HEK293 (cell line): ENCODE measurements around the gene RNPEP.

Source experiments
- CTCF ChIA-PET: fragments of 350-600 bp; formaldehyde crosslinking; extraction: SDS; loops from one replicate; lab custom pipeline; 2021; ENCODE audit warnings: antibody characterized with exemption; lab: Yijun Ruan, JAX
- POLR2A ChIA-PET: fragments of 300-600 bp; formaldehyde crosslinking; extraction: SDS; loops from one replicate; lab custom pipeline; 2020; ENCODE audit warnings: antibody characterized with exemption, inconsistent platforms; lab: Yijun Ruan, JAX
- H3K27ac ChIP-seq: fragments of 200-500 bp; sonication (Bioruptor generic); 2 replicates; pipeline ENCODE4 v1.5.1; 2014; ENCODE audit warnings: low read depth, low read length, control low read depth, inconsistent platforms; ENCODE audit errors: extremely low read depth
- H3K36me3 ChIP-seq, 2 experiments: fragments of 200-500 bp in 1 of 2; sonication (Bioruptor generic) in 1 of 2; 1 replicate in 1 of 2; 2 replicates in 1 of 2; pipeline ENCODE4 v1.5.1; 2014 to 2017; ENCODE audit warnings: inconsistent platforms in 2 of 2, low read length in 2 of 2; ENCODE audit not compliant: control insufficient read depth in 2 of 2, insufficient read depth in 1 of 2
- H3K4me1 ChIP-seq: fragments of 200-500 bp; sonication (Bioruptor generic); 2 replicates; pipeline ENCODE4 v1.5.1; 2014; ENCODE audit warnings: mild to moderate bottlenecking, low read length, inconsistent platforms; ENCODE audit not compliant: control insufficient read depth, insufficient read depth
- H3K4me3 ChIP-seq: 2 replicates; pipeline ENCODE4 v1.5.1; 2011; ENCODE audit warnings: low read depth, mild to moderate bottlenecking, control low read depth, low read length, moderate library complexity
- H3K9me3 ChIP-seq: fragments of 200-500 bp; sonication (Bioruptor generic); 2 replicates; pipeline ENCODE4 v1.5.1; 2014; ENCODE audit warnings: low read depth, low read length, inconsistent platforms; ENCODE audit not compliant: control insufficient read depth, insufficient read depth
- GLIS1 ChIP-seq: fragments of 450-650 bp; formaldehyde crosslinking; IDR thresholded peaks from 2 replicates; pipeline ENCODE4 v1.5.1; 2016; ENCODE audit warnings: missing biosample characterization, missing genetic modification characterization
- OSR2 ChIP-seq: fragments of 450-650 bp; formaldehyde crosslinking; IDR thresholded peaks from 2 replicates; pipeline ENCODE4 v1.5.1; 2016; ENCODE audit warnings: missing biosample characterization, missing genetic modification characterization
- SCRT1 ChIP-seq: fragments of 450-650 bp; formaldehyde crosslinking; IDR thresholded peaks from 2 replicates; pipeline ENCODE4 v1.5.1; 2016; ENCODE audit warnings: missing biosample characterization, missing genetic modification characterization, borderline replicate concordance
- ZBTB21 ChIP-seq: fragments of 450-650 bp; formaldehyde crosslinking; IDR thresholded peaks from 2 replicates; pipeline ENCODE4 v1.5.1; 2017; ENCODE audit warnings: missing biosample characterization, missing genetic modification characterization
- ZBTB7A ChIP-seq: fragments of 450-650 bp; formaldehyde crosslinking; IDR thresholded peaks from 2 replicates; pipeline ENCODE4 v1.5.1; 2016; ENCODE audit warnings: low read depth, missing biosample characterization, missing genetic modification characterization
- ZBTB8A ChIP-seq: fragments of 450-650 bp; formaldehyde crosslinking; IDR thresholded peaks from 2 replicates; pipeline ENCODE4 v1.5.1; 2016; ENCODE audit warnings: missing biosample characterization, missing genetic modification characterization
- ZFP3 ChIP-seq: fragments of 450-650 bp; formaldehyde crosslinking; IDR thresholded peaks from 2 replicates; pipeline ENCODE4 v1.5.1; 2016; ENCODE audit warnings: low read depth, missing biosample characterization, missing genetic modification characterization
- ZNF132 ChIP-seq: fragments of 450-650 bp; formaldehyde crosslinking; IDR thresholded peaks from 2 replicates; pipeline ENCODE4 v1.5.1; 2017; ENCODE audit warnings: missing biosample characterization, missing genetic modification characterization, borderline replicate concordance
- ZNF184 ChIP-seq: fragments of 450-650 bp; IDR thresholded peaks from 2 replicates; pipeline ENCODE4 v1.5.1; 2018; ENCODE audit warnings: missing biosample characterization, mild to moderate bottlenecking, missing genetic modification characterization
- ZNF530 ChIP-seq: fragments of 450-650 bp; formaldehyde crosslinking; IDR thresholded peaks from 2 replicates; pipeline ENCODE4 v1.5.1; 2016; ENCODE audit warnings: low read depth, missing biosample characterization, missing genetic modification characterization
- ZNF701 ChIP-seq: fragments of 450-650 bp; formaldehyde crosslinking; IDR thresholded peaks from 2 replicates; pipeline ENCODE4 v1.5.1; 2016; ENCODE audit warnings: missing biosample characterization, missing genetic modification characterization
- ZNF768 ChIP-seq: fragments of 450-650 bp; formaldehyde crosslinking; IDR thresholded peaks from 2 replicates; pipeline ENCODE4 v1.5.1; 2018; ENCODE audit warnings: missing biosample characterization, mild to moderate bottlenecking, missing genetic modification characterization
- ZNF785 ChIP-seq: fragments of 450-650 bp; formaldehyde crosslinking; IDR thresholded peaks from 2 replicates; pipeline ENCODE4 v1.5.1; 2016; ENCODE audit warnings: missing biosample characterization, missing genetic modification characterization
- ZNF792 ChIP-seq: fragments of 450-650 bp; formaldehyde crosslinking; IDR thresholded peaks from 2 replicates; pipeline ENCODE4 v1.5.1; 2016; ENCODE audit warnings: missing biosample characterization, missing genetic modification characterization
- ZSCAN23 ChIP-seq: fragments of 450-650 bp; formaldehyde crosslinking; IDR thresholded peaks from 2 replicates; pipeline ENCODE4 v1.5.1; 2016; ENCODE audit warnings: missing biosample characterization, missing genetic modification characterization
- TF ChIP-seq, protein P1 (sequence below): fragments of 450-650 bp; formaldehyde crosslinking; IDR thresholded peaks from 2 replicates; pipeline ENCODE4 v1.5.1; 2017; ENCODE audit warnings: missing biosample characterization, missing genetic modification characterization
- TF ChIP-seq, protein P2 (sequence below): fragments of 450-650 bp; IDR thresholded peaks from 2 replicates; pipeline ENCODE4 v1.5.1; 2018; ENCODE audit warnings: missing biosample characterization, mild to moderate bottlenecking, missing genetic modification characterization
- TF ChIP-seq, protein P3 (sequence below): fragments of 450-650 bp; formaldehyde crosslinking; IDR thresholded peaks from 2 replicates; pipeline ENCODE4 v1.5.1; 2016; ENCODE audit warnings: missing biosample characterization, missing genetic modification characterization, borderline replicate concordance
- TF ChIP-seq, protein P4 (sequence below): fragments of 450-650 bp; formaldehyde crosslinking; IDR thresholded peaks from 2 replicates; pipeline ENCODE4 v1.5.1; 2016; ENCODE audit warnings: missing biosample characterization, missing genetic modification characterization
- TF ChIP-seq, protein P5 (sequence below): fragments of 450-650 bp; formaldehyde crosslinking; IDR thresholded peaks from 2 replicates; pipeline ENCODE4 v1.5.1; 2016; ENCODE audit warnings: missing biosample characterization, missing genetic modification characterization
- TF ChIP-seq, protein P6 (sequence below): fragments of 450-650 bp; formaldehyde crosslinking; IDR thresholded peaks from 2 replicates; pipeline ENCODE4 v1.5.1; 2017; ENCODE audit warnings: missing biosample characterization, missing genetic modification characterization
- TF ChIP-seq, protein P7 (sequence below): fragments of 450-650 bp; formaldehyde crosslinking; IDR thresholded peaks from 2 replicates; pipeline ENCODE4 v1.5.1; 2016; ENCODE audit warnings: missing biosample characterization, missing genetic modification characterization, borderline replicate concordance
- TF ChIP-seq, protein P8 (sequence below): fragments of 450-650 bp; formaldehyde crosslinking; IDR thresholded peaks from 2 replicates; pipeline ENCODE4 v1.5.1; 2016; ENCODE audit warnings: missing biosample characterization, missing genetic modification characterization

Gene RNPEP

DNA sequence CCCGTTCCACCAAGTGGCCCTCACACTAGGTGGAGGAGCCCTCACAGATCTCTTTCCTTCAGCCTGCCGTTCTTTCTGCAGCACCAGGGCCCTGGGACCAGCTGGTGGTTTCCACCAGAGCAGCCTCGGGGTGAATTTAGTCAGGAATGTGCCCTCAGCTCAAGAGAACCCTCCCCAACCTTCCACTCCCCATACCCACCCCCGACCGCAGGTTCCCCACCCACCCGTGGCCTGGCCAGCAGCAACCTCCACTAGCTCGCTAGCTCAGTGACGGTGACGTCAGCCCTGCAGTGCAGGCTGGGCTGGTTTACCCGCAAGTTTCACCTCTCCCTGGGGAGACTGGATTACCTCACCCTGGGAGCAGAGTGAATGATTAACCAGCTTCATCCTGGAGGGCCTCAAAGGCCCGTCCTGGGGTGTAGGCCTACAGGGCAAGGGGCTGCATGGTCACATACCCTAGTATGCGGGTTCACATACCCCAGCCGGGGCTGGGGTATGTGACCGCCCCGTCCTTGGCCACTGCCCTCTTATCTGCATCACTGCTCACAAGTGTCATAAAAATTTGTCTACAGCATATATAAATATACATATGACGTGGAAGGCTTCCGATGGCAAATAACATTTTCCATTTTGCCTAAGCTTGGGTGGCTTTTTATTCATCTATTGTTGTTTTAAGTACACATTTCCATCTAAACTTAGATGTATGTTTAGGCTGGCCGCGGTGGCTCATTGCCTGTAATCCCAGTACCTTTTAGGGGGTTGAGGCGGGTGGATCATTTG lies 52.4 kb downstream of the RNPEP start:
- POLR2A ChIA-PET = interaction anchor here (0.6 to 2.5 kb wide), 17 partner anchors 11 to 152 kb away, joined by 3 to 15 read pairs (median 4); partner anchors contain the start of genes ELF3 and TIMM17A
- no peaks in the 10 kb centered on the region for H3K9me3 ChIP-seq
- CTCF ChIA-PET = interaction anchor here (0.6 to 1.8 kb wide), 5 partner anchors 10 to 568 kb away, joined by 3 to 6 read pairs (median 3); no protein-coding TSS in a partner anchor
- H3K4me1 ChIP-seq = peaks cover 4% of the 10 kb centered on the region; the same call in 1 of the 2 replicates
- peak overlapping the region; percentile 81 for H3K27ac ChIP-seq
- H3K4me3 ChIP-seq = no peak overlapping the region
- no peaks in the 10 kb centered on the region for H3K36me3 ChIP-seq
- TF ChIP-seq ZFP3 (tag by site-specific recombination) = no peak
- TF ChIP-seq, protein P1, sequence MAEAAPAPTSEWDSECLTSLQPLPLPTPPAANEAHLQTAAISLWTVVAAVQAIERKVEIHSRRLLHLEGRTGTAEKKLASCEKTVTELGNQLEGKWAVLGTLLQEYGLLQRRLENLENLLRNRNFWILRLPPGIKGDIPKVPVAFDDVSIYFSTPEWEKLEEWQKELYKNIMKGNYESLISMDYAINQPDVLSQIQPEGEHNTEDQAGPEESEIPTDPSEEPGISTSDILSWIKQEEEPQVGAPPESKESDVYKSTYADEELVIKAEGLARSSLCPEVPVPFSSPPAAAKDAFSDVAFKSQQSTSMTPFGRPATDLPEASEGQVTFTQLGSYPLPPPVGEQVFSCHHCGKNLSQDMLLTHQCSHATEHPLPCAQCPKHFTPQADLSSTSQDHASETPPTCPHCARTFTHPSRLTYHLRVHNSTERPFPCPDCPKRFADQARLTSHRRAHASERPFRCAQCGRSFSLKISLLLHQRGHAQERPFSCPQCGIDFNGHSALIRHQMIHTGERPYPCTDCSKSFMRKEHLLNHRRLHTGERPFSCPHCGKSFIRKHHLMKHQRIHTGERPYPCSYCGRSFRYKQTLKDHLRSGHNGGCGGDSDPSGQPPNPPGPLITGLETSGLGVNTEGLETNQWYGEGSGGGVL (tag by site-specific recombination) = peak; percentile 98
- TF ChIP-seq ZNF792 (tag by site-specific recombination) = no peak
- TF ChIP-seq, protein P2, sequence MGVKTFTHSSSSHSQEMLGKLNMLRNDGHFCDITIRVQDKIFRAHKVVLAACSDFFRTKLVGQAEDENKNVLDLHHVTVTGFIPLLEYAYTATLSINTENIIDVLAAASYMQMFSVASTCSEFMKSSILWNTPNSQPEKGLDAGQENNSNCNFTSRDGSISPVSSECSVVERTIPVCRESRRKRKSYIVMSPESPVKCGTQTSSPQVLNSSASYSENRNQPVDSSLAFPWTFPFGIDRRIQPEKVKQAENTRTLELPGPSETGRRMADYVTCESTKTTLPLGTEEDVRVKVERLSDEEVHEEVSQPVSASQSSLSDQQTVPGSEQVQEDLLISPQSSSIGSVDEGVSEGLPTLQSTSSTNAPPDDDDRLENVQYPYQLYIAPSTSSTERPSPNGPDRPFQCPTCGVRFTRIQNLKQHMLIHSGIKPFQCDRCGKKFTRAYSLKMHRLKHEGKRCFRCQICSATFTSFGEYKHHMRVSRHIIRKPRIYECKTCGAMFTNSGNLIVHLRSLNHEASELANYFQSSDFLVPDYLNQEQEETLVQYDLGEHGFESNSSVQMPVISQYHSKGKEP (tag by site-specific recombination) = peak; percentile 84
- no peak for TF ChIP-seq SCRT1
- peak; percentile 92 for TF ChIP-seq ZBTB21 (tag by site-specific recombination)
- TF ChIP-seq ZNF530 (tag by site-specific recombination) = peak; percentile 96
- TF ChIP-seq ZNF184 (tag by site-specific recombination) = peak; percentile 77
- TF ChIP-seq ZSCAN23 (tag by site-specific recombination) = peak; percentile 70; the same call in 1 of the 2 replicates
- TF ChIP-seq, protein P3, sequence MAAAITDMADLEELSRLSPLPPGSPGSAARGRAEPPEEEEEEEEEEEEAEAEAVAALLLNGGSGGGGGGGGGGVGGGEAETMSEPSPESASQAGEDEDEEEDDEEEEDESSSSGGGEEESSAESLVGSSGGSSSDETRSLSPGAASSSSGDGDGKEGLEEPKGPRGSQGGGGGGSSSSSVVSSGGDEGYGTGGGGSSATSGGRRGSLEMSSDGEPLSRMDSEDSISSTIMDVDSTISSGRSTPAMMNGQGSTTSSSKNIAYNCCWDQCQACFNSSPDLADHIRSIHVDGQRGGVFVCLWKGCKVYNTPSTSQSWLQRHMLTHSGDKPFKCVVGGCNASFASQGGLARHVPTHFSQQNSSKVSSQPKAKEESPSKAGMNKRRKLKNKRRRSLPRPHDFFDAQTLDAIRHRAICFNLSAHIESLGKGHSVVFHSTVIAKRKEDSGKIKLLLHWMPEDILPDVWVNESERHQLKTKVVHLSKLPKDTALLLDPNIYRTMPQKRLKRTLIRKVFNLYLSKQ (tag by site-specific recombination) = no peak
- TF ChIP-seq, protein P4, sequence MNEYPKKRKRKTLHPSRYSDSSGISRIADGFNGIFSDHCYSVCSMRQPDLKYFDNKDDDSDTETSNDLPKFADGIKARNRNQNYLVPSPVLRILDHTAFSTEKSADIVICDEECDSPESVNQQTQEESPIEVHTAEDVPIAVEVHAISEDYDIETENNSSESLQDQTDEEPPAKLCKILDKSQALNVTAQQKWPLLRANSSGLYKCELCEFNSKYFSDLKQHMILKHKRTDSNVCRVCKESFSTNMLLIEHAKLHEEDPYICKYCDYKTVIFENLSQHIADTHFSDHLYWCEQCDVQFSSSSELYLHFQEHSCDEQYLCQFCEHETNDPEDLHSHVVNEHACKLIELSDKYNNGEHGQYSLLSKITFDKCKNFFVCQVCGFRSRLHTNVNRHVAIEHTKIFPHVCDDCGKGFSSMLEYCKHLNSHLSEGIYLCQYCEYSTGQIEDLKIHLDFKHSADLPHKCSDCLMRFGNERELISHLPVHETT (tag by site-specific recombination) = peak; percentile 14; the same call in 1 of the 2 replicates
- TF ChIP-seq, protein P5, sequence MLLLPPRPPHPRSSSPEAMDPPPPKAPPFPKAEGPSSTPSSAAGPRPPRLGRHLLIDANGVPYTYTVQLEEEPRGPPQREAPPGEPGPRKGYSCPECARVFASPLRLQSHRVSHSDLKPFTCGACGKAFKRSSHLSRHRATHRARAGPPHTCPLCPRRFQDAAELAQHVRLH (tag by site-specific recombination) = 0 out of 2 replicates have a peak, but pooled peaks have one; percentile 60
- TF ChIP-seq ZNF768 (tag by site-specific recombination) = no peak
- TF ChIP-seq ZBTB7A = no peak
- TF ChIP-seq ZBTB8A (tag by site-specific recombination) = peak; percentile 31; the same call in 1 of the 2 replicates
- TF ChIP-seq OSR2 = peak; percentile 85
- TF ChIP-seq, protein P6, sequence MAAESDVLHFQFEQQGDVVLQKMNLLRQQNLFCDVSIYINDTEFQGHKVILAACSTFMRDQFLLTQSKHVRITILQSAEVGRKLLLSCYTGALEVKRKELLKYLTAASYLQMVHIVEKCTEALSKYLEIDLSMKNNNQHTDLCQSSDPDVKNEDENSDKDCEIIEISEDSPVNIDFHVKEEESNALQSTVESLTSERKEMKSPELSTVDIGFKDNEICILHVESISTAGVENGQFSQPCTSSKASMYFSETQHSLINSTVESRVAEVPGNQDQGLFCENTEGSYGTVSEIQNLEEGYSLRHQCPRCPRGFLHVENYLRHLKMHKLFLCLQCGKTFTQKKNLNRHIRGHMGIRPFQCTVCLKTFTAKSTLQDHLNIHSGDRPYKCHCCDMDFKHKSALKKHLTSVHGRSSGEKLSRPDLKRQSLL (tag by site-specific recombination) = no peak
- TF ChIP-seq ZNF701 = no peak
- TF ChIP-seq, protein P7, sequence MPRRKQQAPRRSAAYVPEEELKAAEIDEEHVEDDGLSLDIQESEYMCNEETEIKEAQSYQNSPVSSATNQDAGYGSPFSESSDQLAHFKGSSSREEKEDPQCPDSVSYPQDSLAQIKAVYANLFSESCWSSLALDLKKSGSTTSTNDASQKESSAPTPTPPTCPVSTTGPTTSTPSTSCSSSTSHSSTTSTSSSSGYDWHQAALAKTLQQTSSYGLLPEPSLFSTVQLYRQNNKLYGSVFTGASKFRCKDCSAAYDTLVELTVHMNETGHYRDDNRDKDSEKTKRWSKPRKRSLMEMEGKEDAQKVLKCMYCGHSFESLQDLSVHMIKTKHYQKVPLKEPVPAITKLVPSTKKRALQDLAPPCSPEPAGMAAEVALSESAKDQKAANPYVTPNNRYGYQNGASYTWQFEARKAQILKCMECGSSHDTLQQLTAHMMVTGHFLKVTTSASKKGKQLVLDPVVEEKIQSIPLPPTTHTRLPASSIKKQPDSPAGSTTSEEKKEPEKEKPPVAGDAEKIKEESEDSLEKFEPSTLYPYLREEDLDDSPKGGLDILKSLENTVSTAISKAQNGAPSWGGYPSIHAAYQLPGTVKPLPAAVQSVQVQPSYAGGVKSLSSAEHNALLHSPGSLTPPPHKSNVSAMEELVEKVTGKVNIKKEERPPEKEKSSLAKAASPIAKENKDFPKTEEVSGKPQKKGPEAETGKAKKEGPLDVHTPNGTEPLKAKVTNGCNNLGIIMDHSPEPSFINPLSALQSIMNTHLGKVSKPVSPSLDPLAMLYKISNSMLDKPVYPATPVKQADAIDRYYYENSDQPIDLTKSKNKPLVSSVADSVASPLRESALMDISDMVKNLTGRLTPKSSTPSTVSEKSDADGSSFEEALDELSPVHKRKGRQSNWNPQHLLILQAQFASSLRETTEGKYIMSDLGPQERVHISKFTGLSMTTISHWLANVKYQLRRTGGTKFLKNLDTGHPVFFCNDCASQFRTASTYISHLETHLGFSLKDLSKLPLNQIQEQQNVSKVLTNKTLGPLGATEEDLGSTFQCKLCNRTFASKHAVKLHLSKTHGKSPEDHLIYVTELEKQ (tag by site-specific recombination) = peak; percentile 55; the same call in 1 of the 2 replicates
- no peak for TF ChIP-seq ZNF785 (tag by site-specific recombination)
- TF ChIP-seq, protein P8, sequence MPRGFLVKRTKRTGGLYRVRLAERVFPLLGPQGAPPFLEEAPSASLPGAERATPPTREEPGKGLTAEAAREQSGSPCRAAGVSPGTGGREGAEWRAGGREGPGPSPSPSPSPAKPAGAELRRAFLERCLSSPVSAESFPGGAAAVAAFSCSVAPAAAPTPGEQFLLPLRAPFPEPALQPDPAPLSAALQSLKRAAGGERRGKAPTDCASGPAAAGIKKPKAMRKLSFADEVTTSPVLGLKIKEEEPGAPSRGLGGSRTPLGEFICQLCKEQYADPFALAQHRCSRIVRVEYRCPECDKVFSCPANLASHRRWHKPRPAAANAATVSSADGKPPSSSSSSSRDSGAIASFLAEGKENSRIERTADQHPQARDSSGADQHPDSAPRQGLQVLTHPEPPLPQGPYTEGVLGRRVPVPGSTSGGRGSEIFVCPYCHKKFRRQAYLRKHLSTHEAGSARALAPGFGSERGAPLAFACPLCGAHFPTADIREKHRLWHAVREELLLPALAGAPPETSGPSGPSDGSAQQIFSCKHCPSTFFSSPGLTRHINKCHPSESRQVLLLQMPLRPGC (tag by site-specific recombination) = peak; percentile 85
- no peak for TF ChIP-seq ZNF132
- TF ChIP-seq GLIS1 (tag by site-specific recombination) = peak; percentile 88
